Measurements from ENCODE around the gene CT83. TPM values are rescaled to one million over a fixed set of nuclear protein-coding genes. Genes with fewer than 3 reads are reported as not detected.

The CT83 gene
- polyA plus RNA-seq, 1 donor from 2014 or later: not detected

GRCh38 chrX:116417214-116417613 is 45.6 kb downstream of the CT83 start:
- Histone ChIP-seq H3K9me3 (ENCODE audit: low read length) (no peaks in the 10 kb centered on the region), H3K27me3 (ENCODE audit: insufficient read depth, low read depth, low read length) (no peaks in the 10 kb centered on the region), H3K4me2 (ENCODE audit: low read length) (no peak overlapping the region), H3K9ac (ENCODE audit: low read length) (no peak overlapping the region), H3K79me2 (replicated peaks; ENCODE audit: insufficient read depth, low read length) (no peaks in the 10 kb centered on the region), H3K9me2 (ENCODE audit: insufficient read depth, low read length) (no peaks in the 10 kb centered on the region), H3K4me3 (ENCODE audit: low read length) (no peak overlapping the region), H3K27ac (ENCODE audit: low read length) (no peak overlapping the region), H3F3A (ENCODE audit: insufficient read depth, low read length, poor library complexity, severe bottlenecking) (no peaks in the 10 kb centered on the region), H3K36me3 (ENCODE audit: insufficient read depth, low read length) (no peaks in the 10 kb centered on the region), H2AFZ (ENCODE audit: low read depth, low read length) (no peak overlapping the region), H4K20me1 (ENCODE audit: insufficient read depth) (no peaks in the 10 kb centered on the region)
- TF ChIP-seq POLR2AphosphoS5 (IDR thresholded peaks at IDR 0.05): no peak
- TF ChIP-seq RAD21 (conservative IDR thresholded peaks at IDR 0.05): no peak
- no peak for TF ChIP-seq EZH2 (IDR thresholded peaks at IDR 0.05; ENCODE audit: borderline replicate concordance, insufficient read depth, low read length, poor library complexity, severe bottlenecking)
- no peak for TF ChIP-seq REST (IDR thresholded peaks at IDR 0.05; ENCODE audit: borderline replicate concordance)
- no peak for TF ChIP-seq SMC3 (conservative IDR thresholded peaks at IDR 0.05; ENCODE audit: poor library complexity)

- no peak for TF ChIP-seq REST (IDR thresholded peaks at IDR 0.05; ENCODE audit: borderline replicate concordance)
- no peak for TF ChIP-seq SMC3 (conservative IDR thresholded peaks at IDR 0.05; ENCODE audit: poor library complexity)
- TF ChIP-seq CTCF (IDR thresholded peaks at IDR 0.05; ENCODE audit: poor library complexity, severe bottlenecking): no peak
- no peak for TF ChIP-seq EZH2 (IDR thresholded peaks at IDR 0.05; ENCODE audit: borderline replicate concordance, insufficient read depth, low read length, poor library complexity, severe bottlenecking)
- TF ChIP-seq POLR2AphosphoS5 (IDR thresholded peaks at IDR 0.05): no peak
- TF ChIP-seq EP300 (conservative IDR thresholded peaks at IDR 0.05; ENCODE audit: poor library complexity, severe bottlenecking): no peak
- TF ChIP-seq RAD21 (conservative IDR thresholded peaks at IDR 0.05): no peak
- TF ChIP-seq MXI1 (conservative IDR thresholded peaks at IDR 0.05; ENCODE audit: poor library complexity, severe bottlenecking): no peak
- TF ChIP-seq TAF1 (IDR thresholded peaks at IDR 0.05; ENCODE audit: low read depth): no peak
- Histone ChIP-seq H3K9me2 (ENCODE audit: insufficient read depth, low read length) (no peaks in the 10 kb centered on the region), H3K4me3 (ENCODE audit: low read length) (no peak overlapping the region), H3K36me3 (ENCODE audit: insufficient read depth, low read length) (no peaks in the 10 kb centered on the region), H3K27ac (ENCODE audit: low read length) (no peak overlapping the region), H4K20me1 (ENCODE audit: insufficient read depth) (no peaks in the 10 kb centered on the region), H3K9ac (ENCODE audit: low read length) (no peak overlapping the region), H3K9me3 (ENCODE audit: low read length) (no peaks in the 10 kb centered on the region), H3K27me3 (ENCODE audit: insufficient read depth, low read depth, low read length) (no peaks in the 10 kb centered on the region), H3K79me2 (replicated peaks; ENCODE audit: insufficient read depth, low read length) (no peaks in the 10 kb centered on the region), H2AFZ (ENCODE audit: low read depth, low read length) (no peak overlapping the region), H3F3A (ENCODE audit: insufficient read depth, low read length, poor library complexity, severe bottlenecking) (no peaks in the 10 kb centered on the region), H3K4me2 (ENCODE audit: low read length) (no peak overlapping the region)
Measured at GRCh38 chrX:116413273-116413672, 49.5 kb downstream of the CT83 start.

Other genes starting within 250 kb of the CT83 start
- gene SLC6A14, start 26.4 kb downstream of the CT83 start, polyA plus RNA-seq: not detected in 2 replicates